Inferior parietal cortex (tissue), 1 donor: ENCODE results near the gene LSS.

Experiments
- DNase-seq: peaks from one replicate; pipeline ENCODE4 v3.0.0-alpha.2; 2016; ENCODE audit errors: extremely low spot score

The LSS gene

GRCh38 chr21:46228345-46229051 lies at the start of gene LSS:
LSS (minus strand) TSS chr21:46228774; CDS start chr21:46228745, 29 bp downstream.
- peak; percentile 91 for DNase-seq

- no peak for DNase-seq
Measured at GRCh38 chr21:46274797-46275390, 46.3 kb upstream of the LSS start.

GRCh38 chr21:46273341-46273740 lies 44.8 kb upstream of the LSS start:
- DNase-seq: no peak

- no peak for DNase-seq
Measured at GRCh38 chr21:46269466-46269865, 40.9 kb upstream of the LSS start.

DNA sequence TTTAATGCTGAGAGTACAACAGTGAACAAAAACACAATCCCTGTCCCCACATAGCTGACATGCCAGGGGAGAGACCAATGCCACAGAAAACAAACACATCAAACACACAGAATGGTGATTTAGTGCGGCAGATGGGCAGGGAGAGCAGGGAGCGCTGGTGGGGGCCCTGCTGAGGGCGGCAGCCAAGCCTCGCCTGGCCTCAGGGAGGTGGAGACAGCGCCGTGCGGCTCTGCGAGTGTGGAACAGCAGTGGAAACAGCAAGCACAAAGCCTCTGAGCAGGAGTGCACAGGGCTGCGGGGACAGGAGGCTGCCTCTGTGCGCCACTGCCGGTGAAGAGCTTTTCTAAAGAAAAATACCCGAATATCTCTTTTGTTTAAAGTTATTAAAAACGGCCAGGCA lies 39.8 kb upstream of the LSS start:
- no peak for DNase-seq

GRCh38 chr21:46266946-46267345 lies 38.4 kb upstream of the LSS start:
- no peak for DNase-seq

DNA sequence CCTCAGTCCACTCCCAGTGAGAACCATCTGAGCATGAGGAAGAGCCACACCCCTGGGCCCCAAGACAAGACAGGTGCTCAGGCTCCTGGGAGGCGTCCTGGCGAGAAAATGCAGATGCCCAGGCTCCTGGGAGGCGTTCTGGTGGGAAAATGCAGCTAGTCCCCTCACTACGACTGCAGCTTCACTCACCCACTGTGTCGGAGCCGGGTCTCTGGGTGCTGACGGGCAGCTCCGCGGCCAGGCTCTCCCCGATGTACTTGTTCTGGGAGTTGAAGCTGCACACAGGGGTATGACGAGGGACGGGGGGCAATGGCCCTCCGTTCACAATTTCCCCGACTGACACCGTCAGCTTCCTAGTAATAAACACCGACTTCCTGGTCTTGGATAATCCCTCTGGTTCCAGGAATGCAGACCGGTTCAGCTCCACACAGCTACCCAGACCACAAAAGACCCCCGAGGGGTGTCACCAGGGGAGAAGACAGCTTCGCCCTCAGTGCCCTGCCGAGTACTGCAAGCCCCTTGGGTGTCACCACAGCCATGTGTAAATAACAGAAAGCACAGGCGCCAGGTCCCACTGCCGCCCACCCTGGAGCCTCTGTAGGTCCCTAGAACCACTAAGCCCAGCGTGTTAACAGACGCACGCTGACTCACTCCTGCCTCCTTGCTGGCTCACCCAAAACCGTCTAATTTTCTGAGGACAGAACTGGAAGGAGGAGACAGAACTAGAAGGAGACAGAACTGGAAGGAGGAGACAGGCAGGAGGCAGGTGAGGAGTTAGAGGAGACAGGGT lies 37.4 kb upstream of the LSS start:
- DNase-seq: no peak

DNA sequence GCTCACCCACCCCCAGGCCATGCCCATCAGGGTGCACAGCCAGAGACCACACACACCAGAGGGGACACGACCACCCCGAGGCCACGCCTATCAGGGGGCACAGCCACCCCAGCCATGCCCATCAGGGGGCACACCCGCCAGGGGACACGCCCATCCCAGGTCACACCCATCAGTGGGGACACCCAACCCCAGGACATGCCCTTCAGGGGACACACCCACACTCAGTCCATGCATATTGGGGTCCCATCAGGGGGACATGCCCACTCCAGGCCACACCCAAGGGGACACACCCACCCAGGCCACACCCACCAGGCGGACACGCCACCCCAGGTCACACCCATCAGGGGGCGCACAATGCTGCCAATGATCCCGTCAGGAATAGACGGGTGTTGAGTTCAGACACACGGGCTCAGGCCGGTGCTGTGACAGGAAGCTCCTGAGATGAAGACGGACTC lies 36.1 kb upstream of the LSS start:
- DNase-seq: no peak

GRCh38 chr21:46264046-46264689 lies 35.6 kb upstream of the LSS start:
- no peak for DNase-seq

GRCh38 chr21:46256501-46256994 lies 28.0 kb upstream of the LSS start:
- DNase-seq: no peak

DNA sequence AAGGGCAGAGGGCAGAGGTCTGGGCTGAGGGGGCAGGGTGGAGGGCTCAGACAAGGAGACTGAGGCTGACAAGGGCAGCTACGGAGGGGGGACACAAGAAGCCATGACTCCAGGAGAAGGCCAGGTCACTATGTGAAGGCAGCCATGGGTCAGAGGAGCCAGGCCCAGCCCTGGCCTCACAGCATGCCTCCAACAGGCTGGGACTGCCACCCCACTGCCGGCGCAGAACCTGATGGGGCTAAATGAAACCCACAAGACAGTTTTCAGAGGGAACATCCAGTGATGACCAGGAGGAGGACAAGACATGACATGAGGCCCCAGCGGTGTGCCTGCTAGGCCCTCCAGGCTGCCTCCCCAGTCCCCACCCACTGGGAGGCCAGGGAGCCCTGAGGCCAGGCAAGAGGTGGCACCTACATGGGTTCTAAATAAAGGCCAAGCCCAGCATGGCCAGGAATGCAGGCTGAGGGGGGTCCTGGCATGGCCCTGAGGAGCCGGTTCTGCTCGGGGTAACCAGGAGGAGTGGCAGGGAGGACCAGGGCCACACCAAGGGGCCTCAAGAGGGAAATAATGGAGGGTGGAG lies 27.3 kb upstream of the LSS start:
- DNase-seq: no peak

GRCh38 chr21:46255166-46255565 lies 26.6 kb upstream of the LSS start:
- no peak for DNase-seq

GRCh38 chr21:46254208-46254975 lies 25.8 kb upstream of the LSS start:
- no peak for DNase-seq

- no peak for DNase-seq
Measured at GRCh38 chr21:46253610-46254124, 25.1 kb upstream of the LSS start.

GRCh38 chr21:46252840-46253239 lies 24.3 kb upstream of the LSS start:
- no peak for DNase-seq

- no peak for DNase-seq
Measured at GRCh38 chr21:46250146-46250725, 21.7 kb upstream of the LSS start.

DNA sequence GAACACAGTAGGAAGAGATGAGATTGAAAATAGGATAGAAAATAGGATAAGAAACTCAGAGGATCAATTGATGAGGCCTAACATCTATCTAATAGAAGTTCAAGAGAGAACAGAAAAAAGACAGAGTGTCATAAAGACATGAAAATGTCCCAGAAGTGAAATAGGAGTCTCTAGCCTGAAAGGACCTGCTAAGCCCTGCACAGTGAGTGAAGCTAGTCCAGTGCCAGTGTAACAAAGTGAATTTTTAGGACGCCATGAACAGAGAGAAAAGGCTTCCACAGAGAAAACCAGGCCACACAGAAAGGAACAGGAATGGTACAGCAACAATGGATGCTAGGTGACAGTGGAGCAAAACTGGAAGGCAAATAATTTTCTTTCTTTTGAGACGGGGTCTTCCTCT lies 20.3 kb upstream of the LSS start:
- DNase-seq: no peak

GRCh38 chr21:46248422-46248782 lies 19.8 kb upstream of the LSS start:
- DNase-seq: no peak

GRCh38 chr21:46247699-46248421 lies 19.3 kb upstream of the LSS start:
- DNase-seq: no peak

GRCh38 chr21:46246345-46246744 lies 17.8 kb upstream of the LSS start:
- no peak for DNase-seq
